Activated B cell treated with CpG ODN at 0.5 μM for 24 hours (primary cell): ENCODE results near the gene BBS1. TPM values are rescaled to one million over a fixed set of nuclear protein-coding genes. Genes with fewer than 3 reads are reported as not detected.

Source experiments
- ATAC-seq: fragments of 200-7000 bp; cut with Tn5 transposase; one replicate; pipeline ENCODE4 v1.10.0; 2021; ENCODE audit warnings: low read depth, mild to moderate bottlenecking, moderate library complexity
- CTCF ChIA-PET: fragments of 350-600 bp; sonication (Branson Sonifier 250); formaldehyde crosslinking; loops from one replicate; lab custom pipeline; 2021; ENCODE audit warnings: antibody characterized with exemption; lab: Charles Lee
- POLR2A ChIA-PET: fragments of 350-600 bp; sonication (Branson Sonifier 250); formaldehyde crosslinking; loops from one replicate; lab custom pipeline; 2021; ENCODE audit warnings: antibody characterized with exemption; lab: Charles Lee
- DNase-seq: peaks from one replicate; pipeline ENCODE4 v3.0.0; 2022
- H3K27ac Mint-ChIP-seq: one replicate; pipeline ENCODE4 v1.8.0; 2020; ENCODE audit warnings: mixed read lengths
- H3K27me3 Mint-ChIP-seq: one replicate; pipeline ENCODE4 v1.8.0; 2021; ENCODE audit warnings: mixed read lengths
- H3K36me3 Mint-ChIP-seq: one replicate; pipeline ENCODE4 v1.8.0; 2021; ENCODE audit warnings: low read depth, mixed read lengths
- H3K4me1 Mint-ChIP-seq: one replicate; pipeline ENCODE4 v1.8.0; 2021; ENCODE audit warnings: mixed read lengths
- H3K4me3 Mint-ChIP-seq: one replicate; pipeline ENCODE4 v1.8.0; 2020; ENCODE audit warnings: mild to moderate bottlenecking, mixed read lengths
- H3K9me3 Mint-ChIP-seq: one replicate; pipeline ENCODE4 v1.8.0; 2020; ENCODE audit warnings: mixed read lengths
- CTCF ChIP-seq: fragments of 200-600 bp; IDR thresholded peaks from one replicate; pipeline ENCODE4 v1.8.0; 2022; ENCODE audit warnings: antibody characterized with exemption, mild to moderate bottlenecking
- intact Hi-C: fragments of 100-400 bp; cut with micrococcal nuclease; formaldehyde crosslinking; loops from one replicate; pipeline ENCODE4 v1.15.1; 2024
- total RNA-seq: library from RNA; stranded (reverse); gene quantifications from 2 replicates; pipeline ENCODE4 v1.2.3, GENCODE V29; 2022

The BBS1 gene
- total RNA-seq, 1 donor from 2014 or later = 38.8 TPM

GRCh38 chr11:66564538-66564937 is 54.1 kb downstream of the BBS1 start:
- ChIA-PET CTCF (no interaction called here), POLR2A (no interaction called here)
- Mint-ChIP-seq H3K4me1 (peaks cover 13% of the 10 kb centered on the region), H3K4me3 (no peak overlapping the region), H3K27me3 (peaks cover 10% of the 10 kb centered on the region), H3K36me3 (no peaks in the 10 kb centered on the region), H3K9me3 (no peaks in the 10 kb centered on the region), H3K27ac (no peak overlapping the region)
- DNase-seq (no peak), ATAC-seq (no peak)
- TF ChIP-seq CTCF = no peak
- intact Hi-C loops = no loop called here

GRCh38 chr11:66564984-66565383 is 54.5 kb downstream of the BBS1 start:
- no peak overlapping the region for H3K4me3 Mint-ChIP-seq
- peaks cover 11% of the 10 kb centered on the region for H3K27me3 Mint-ChIP-seq
- H3K9me3 Mint-ChIP-seq = no peaks in the 10 kb centered on the region
- CTCF ChIA-PET = no interaction called here
- H3K36me3 Mint-ChIP-seq = no peaks in the 10 kb centered on the region
- no peak for ATAC-seq
- no peak for TF ChIP-seq CTCF
- peaks cover 13% of the 10 kb centered on the region for H3K4me1 Mint-ChIP-seq
- intact Hi-C loops = no loop called here
- POLR2A ChIA-PET = no interaction called here
- H3K27ac Mint-ChIP-seq = no peak overlapping the region
- DNase-seq = no peak

GRCh38 chr11:66566221-66566620 is 55.8 kb downstream of the BBS1 start:
- peaks cover 13% of the 10 kb centered on the region for H3K4me1 Mint-ChIP-seq
- H3K4me3 Mint-ChIP-seq = no peak overlapping the region
- H3K36me3 Mint-ChIP-seq = no peaks in the 10 kb centered on the region
- intact Hi-C loops = no loop called here
- H3K9me3 Mint-ChIP-seq = no peaks in the 10 kb centered on the region
- DNase-seq = no peak
- TF ChIP-seq CTCF = no peak
- ATAC-seq = no peak
- peaks cover 15% of the 10 kb centered on the region for H3K27me3 Mint-ChIP-seq
- CTCF ChIA-PET = no interaction called here
- no peak overlapping the region for H3K27ac Mint-ChIP-seq
- POLR2A ChIA-PET = no interaction called here

- no peak for TF ChIP-seq CTCF
- Mint-ChIP-seq H3K4me1 (peaks cover 13% of the 10 kb centered on the region), H3K9me3 (no peaks in the 10 kb centered on the region), H3K36me3 (no peaks in the 10 kb centered on the region), H3K4me3 (peak overlapping the region; percentile 73), H3K27ac (no peak overlapping the region), H3K27me3 (peaks cover 15% of the 10 kb centered on the region)
- DNase-seq (no peak), ATAC-seq (no peak)
- ChIA-PET POLR2A (interaction anchor here (1.3 kb wide), 1 partner anchor 22 kb away, joined by 6 read pairs; the partner anchor contains the start of genes ACTN3 and ZDHHC24), CTCF (interaction anchor here (2.3 kb wide), 1 partner anchor 110 kb away, joined by 7 read pairs; the partner anchor contains the start of gene RBM4B)
- intact Hi-C loops = loop anchor here (1.0 kb wide), 1 partner anchor 21 kb away; the partner anchor contains the start of genes ACTN3 and ZDHHC24
Observed at GRCh38 chr11:66567787-66568123, 57.3 kb downstream of the BBS1 start.

GRCh38 chr11:66568124-66568916 is 57.9 kb downstream of the BBS1 start, which contains the start of gene CTSF:
Gene CTSF, minus strand, starts transcription at chr11:66568606. Its CDS starts 120 bp downstream, at chr11:66568486.
- H3K36me3 Mint-ChIP-seq = no peaks in the 10 kb centered on the region
- H3K4me1 Mint-ChIP-seq = peaks cover 13% of the 10 kb centered on the region
- intact Hi-C loops = loop anchor here (1.0 kb wide), 1 partner anchor 22 kb away; the partner anchor contains the start of genes ACTN3 and ZDHHC24
- peak; percentile 93 for ATAC-seq
- no peak within 1 kb of the TSS for H3K27ac Mint-ChIP-seq
- no peaks in the 10 kb centered on the region for H3K9me3 Mint-ChIP-seq
- ChIA-PET CTCF (interaction anchor here (1.5 to 2.3 kb wide), 2 partner anchors 13 to 110 kb away, joined by 4 to 7 read pairs; partner anchors contain the start of gene RBM4B), POLR2A (interaction anchor here (1.0 to 1.3 kb wide), 3 partner anchors 22 to 84 kb away, joined by 4 to 6 read pairs (median 5); partner anchors contain the start of genes ACTN3, RBM14 and ZDHHC24)
- peak; percentile 60 for DNase-seq
- H3K4me3 Mint-ChIP-seq = peak within 1 kb of the TSS; percentile 77
- peaks cover 15% of the 10 kb centered on the region for H3K27me3 Mint-ChIP-seq
- TF ChIP-seq CTCF = no peak
